Stomach (tissue), 4 donors: Measurements from ENCODE around the gene USP47.

Experiments
- CTCF ChIP-seq, 7 experiments: fragments of 450-650 bp in 4 of 7; fragments of 200-600 bp in 3 of 7; sonication (generic) in 3 of 7; IDR thresholded peaks; one replicate each; pipeline ENCODE4 v1.5.1; 2016 to 2019; ENCODE audit warnings: antibody characterized with exemption in 7 of 7, control low read depth in 2 of 7, mild to moderate bottlenecking in 1 of 7
- EP300 ChIP-seq: sonication (generic); formaldehyde crosslinking; IDR thresholded peaks from one replicate; pipeline ENCODE4 v1.6.1; 2017; ENCODE audit warnings: antibody characterized with exemption
- POLR2A ChIP-seq, 4 donors: fragments of 450-650 bp; IDR thresholded peaks; one replicate each; pipeline ENCODE4 v1.6.1; 2016; ENCODE audit warnings: antibody characterized with exemption in 4 of 4, control low read depth in 2 of 4, mild to moderate bottlenecking in 1 of 4, moderate library complexity in 1 of 4
- POLR2AphosphoS5 ChIP-seq, 3 donors: sonication (generic); formaldehyde crosslinking; IDR thresholded peaks; one replicate each; pipeline ENCODE4 v1.6.1; 2016; ENCODE audit warnings: antibody characterized with exemption in 3 of 3

- TF ChIP-seq EP300 (no peak), POLR2A (IDR thresholded peaks at IDR 0.05) (no peak), CTCF (IDR thresholded peaks at IDR 0.05) (no peak), POLR2AphosphoS5 (IDR thresholded peaks at IDR 0.05) (no peak)
Observed at GRCh38 chr11:11948242-11948947, 106.6 kb downstream of the USP47 start.
